Body of pancreas (tissue), 4 donors: ENCODE results near the gene SLC22A23. TPM values are rescaled to one million over a fixed set of nuclear protein-coding genes. Genes with fewer than 3 reads are reported as not detected.

Experiments used
- ATAC-seq: fragments of 150-250 bp; one replicate; pipeline ENCODE4 v1.9.1; 2016
- DNase-seq, 4 donors: peaks; one replicate each; pipeline ENCODE4 v3.0.0-alpha.2; 2019
- H3K27ac ChIP-seq, 4 donors: fragments of 200-600 bp; sonication (generic); 1 replicate in 3 of 4; 2 replicates in 1 of 4; pipeline versions ENCODE4 v1.5.1 to v1.6.1; 2016 to 2019; ENCODE audit warnings: mild to moderate bottlenecking in 1 of 4, mixed read lengths in 1 of 4, moderate library complexity in 1 of 4
- H3K27me3 ChIP-seq, 2 donors: fragments of 200-600 bp; sonication (generic); one replicate each; pipeline ENCODE4 v1.6.0; 2016; ENCODE audit warnings: mild to moderate bottlenecking in 1 of 2
- H3K36me3 ChIP-seq, 2 donors: fragments of 200-600 bp; sonication (generic); replicated peaks in 1 of 2; 2 replicates each; pipeline ENCODE4 v1.5.1; 2016; ENCODE audit warnings: low read depth in 2 of 2; ENCODE audit not compliant: insufficient read depth in 1 of 2
- H3K4me1 ChIP-seq: fragments of 200-600 bp; sonication (generic); one replicate; pipeline ENCODE4 v1.6.0; 2016
- H3K4me3 ChIP-seq, 2 donors: fragments of 200-600 bp; sonication (generic); 1 replicate in 1 of 2; 2 replicates in 1 of 2; pipeline ENCODE4 v1.5.1; 2016 to 2019
- H3K9me3 ChIP-seq, 3 donors: fragments of 200-600 bp; sonication (generic); 1 replicate in 2 of 3; 2 replicates in 1 of 3; pipeline ENCODE4 v1.5.1; 2016
- CTCF ChIP-seq, 7 experiments: fragments of 450-650 bp in 4 of 7; fragments of 200-600 bp in 3 of 7; sonication (generic) in 3 of 7; IDR thresholded peaks; one replicate each; pipeline ENCODE4 v1.5.1; 2016 to 2019; ENCODE audit warnings: antibody characterized with exemption in 7 of 7
- POLR2A ChIP-seq, 3 donors: fragments of 450-650 bp; IDR thresholded peaks; one replicate each; pipeline ENCODE4 v1.6.1; 2016; ENCODE audit warnings: antibody characterized with exemption in 3 of 3, mild to moderate bottlenecking in 2 of 3
- WGBS, 2 donors: methylation state at CpG; one replicate each; pipeline ENCODE4 v1.1.5; 2017; 5-methylcytosine and 5-hydroxymethylcytosine counted together
- intact Hi-C: fragments of 100-400 bp; cut with DNase I; formaldehyde crosslinking; loops from one replicate; pipeline ENCODE4 v1.15.1; 2023
- total RNA-seq, 2 donors: library from RNA; depleted of rRNA; stranded (reverse); fragments of >200 nt; gene quantifications; one replicate each; pipeline ENCODE4 v1.1.0, GENCODE V29; 2016

Gene SLC22A23
- total RNA-seq, 2 donors from 2014 or later: 20.4 to 32.2 TPM

DNA sequence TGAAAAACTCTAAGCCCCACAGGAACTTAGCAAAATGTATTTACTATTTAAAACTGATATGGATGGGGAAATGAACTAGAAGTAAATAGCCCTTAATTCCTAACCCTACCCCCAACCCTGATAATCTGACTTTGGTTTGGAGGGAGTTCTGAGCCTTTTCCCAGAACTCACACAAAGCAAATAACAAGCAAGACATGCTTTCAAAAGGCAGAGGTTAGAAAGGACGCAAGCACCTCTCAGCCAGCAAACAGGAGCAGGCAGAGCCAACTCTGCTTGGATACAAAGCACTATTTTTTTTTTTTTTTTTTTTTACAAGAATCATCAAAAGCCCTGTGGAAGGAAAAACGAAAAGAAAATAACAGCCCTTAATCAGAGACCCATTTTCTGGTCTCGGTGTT lies 58.7 kb downstream of the SLC22A23 start:
- ATAC-seq (peak; percentile 34), DNase-seq (no peak)
- intact Hi-C loops: no loop called here
- TF ChIP-seq CTCF (IDR thresholded peaks at IDR 0.05) (no peak), POLR2A (IDR thresholded peaks at IDR 0.05) (no peak)
- peaks cover 63% of the 10 kb centered on the region for H3K4me1 ChIP-seq
- WGBS, 2 donors: 28 to 47% methylated on average over 3 of the region's 3 CpGs
- H3K27ac ChIP-seq: peak overlapping the region in 1 of 4 donors; percentile 54
- no peaks in the 10 kb centered on the region for H3K9me3 ChIP-seq
- no peaks in the 10 kb centered on the region for H3K36me3 ChIP-seq
- H3K4me3 ChIP-seq: no peak overlapping the region
- H3K27me3 ChIP-seq: no peaks in the 10 kb centered on the region

- intact Hi-C loops: no loop called here
- Histone ChIP-seq H3K4me1 (peaks cover 63% of the 10 kb centered on the region), H3K4me3 (no peak overlapping the region), H3K9me3 (no peaks in the 10 kb centered on the region), H3K27ac (peak overlapping the region in 1 of 4 donors; percentile 54), H3K36me3 (no peaks in the 10 kb centered on the region), H3K27me3 (no peaks in the 10 kb centered on the region)
- no peak for ATAC-seq
- DNase-seq: no peak
- 79% methylated on average over 7 of the region's 7 CpGs for WGBS, 2 donors
- TF ChIP-seq POLR2A (IDR thresholded peaks at IDR 0.05): no peak
- TF ChIP-seq CTCF (IDR thresholded peaks at IDR 0.05): no peak
Observed at GRCh38 chr6:3397229-3398164, 59.4 kb downstream of the SLC22A23 start.

DNA sequence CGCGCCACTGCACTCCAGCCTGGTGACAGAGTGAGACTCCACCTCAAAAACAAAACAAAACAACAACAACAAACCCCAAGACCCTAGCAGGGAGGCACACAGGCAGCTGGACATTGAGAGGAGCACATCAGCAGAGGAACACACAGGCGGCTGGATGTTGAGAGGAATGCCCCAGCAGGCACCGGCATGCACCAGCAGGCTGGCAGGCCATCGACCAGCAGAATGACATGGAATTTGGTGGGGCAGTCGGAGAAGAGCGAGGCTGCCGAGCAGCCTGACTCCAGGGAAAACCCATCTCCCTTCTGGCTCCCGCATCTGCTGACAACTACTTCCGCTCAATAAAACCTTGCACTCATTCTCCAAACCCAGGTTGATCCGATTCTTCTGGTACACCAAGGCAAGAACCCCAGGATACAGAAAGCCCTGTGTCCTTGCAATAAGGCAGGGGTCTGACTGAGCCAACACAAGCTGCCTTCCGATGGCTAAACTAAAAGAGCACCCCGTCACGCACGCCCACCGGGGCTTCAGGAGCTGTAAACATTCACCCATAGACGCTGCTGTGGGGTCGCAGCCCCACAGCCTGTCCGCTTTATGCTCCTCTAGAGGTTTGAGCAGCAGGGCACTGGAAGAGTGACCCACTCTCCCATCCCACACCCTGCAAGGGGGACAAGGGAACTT lies 60.2 kb downstream of the SLC22A23 start:
- TF ChIP-seq POLR2A (IDR thresholded peaks at IDR 0.05) (no peak), CTCF (IDR thresholded peaks at IDR 0.05) (no peak)
- Histone ChIP-seq H3K27me3 (no peaks in the 10 kb centered on the region), H3K36me3 (no peaks in the 10 kb centered on the region), H3K4me3 (no peak overlapping the region), H3K4me1 (peaks cover 54% of the 10 kb centered on the region), H3K9me3 (no peaks in the 10 kb centered on the region), H3K27ac (no peak overlapping the region)
- 93 to 95% methylated on average over 18 to 19 of the region's 19 CpGs for WGBS, 2 donors
- DNase-seq: no peak
- ATAC-seq: no peak
- intact Hi-C loops: no loop called here

GRCh38 chr6:3394671-3395070 lies 62.2 kb downstream of the SLC22A23 start:
- TF ChIP-seq CTCF (IDR thresholded peaks at IDR 0.05): no peak
- TF ChIP-seq POLR2A (IDR thresholded peaks at IDR 0.05): no peak
- DNase-seq (no peak), ATAC-seq (no peak)
- intact Hi-C loops: no loop called here
- Histone ChIP-seq H3K4me1 (peaks cover 43% of the 10 kb centered on the region), H3K27me3 (no peaks in the 10 kb centered on the region), H3K27ac (no peak overlapping the region), H3K9me3 (no peaks in the 10 kb centered on the region), H3K36me3 (no peaks in the 10 kb centered on the region), H3K4me3 (no peak overlapping the region)
- WGBS, 2 donors: 92 to 95% methylated on average over 7 of the region's 7 CpGs
